ENCODE measurements around the gene ZNF691.

DNA sequence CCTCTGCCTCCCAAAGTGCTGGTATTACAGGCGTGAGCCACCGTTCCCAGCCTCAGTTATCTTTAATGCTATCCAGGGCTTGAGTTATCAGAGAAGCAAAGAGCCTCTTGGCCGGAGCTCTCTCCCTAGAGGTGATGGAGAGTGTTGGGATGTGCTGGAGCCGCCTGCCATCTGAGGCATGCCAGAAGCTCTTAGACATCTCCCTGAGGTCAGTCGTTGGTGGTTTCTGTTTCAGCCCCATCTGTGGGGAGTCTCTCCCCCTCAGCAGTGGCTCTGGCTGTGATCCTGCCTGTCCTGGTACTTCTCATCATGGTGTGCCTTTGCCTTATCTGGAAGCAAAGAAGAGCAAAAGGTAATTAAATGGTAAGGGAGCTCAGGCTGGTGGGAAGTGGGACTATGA is 11.6 kb upstream of the ZNF691 start:
- TF ChIP-seq, protein P1, sequence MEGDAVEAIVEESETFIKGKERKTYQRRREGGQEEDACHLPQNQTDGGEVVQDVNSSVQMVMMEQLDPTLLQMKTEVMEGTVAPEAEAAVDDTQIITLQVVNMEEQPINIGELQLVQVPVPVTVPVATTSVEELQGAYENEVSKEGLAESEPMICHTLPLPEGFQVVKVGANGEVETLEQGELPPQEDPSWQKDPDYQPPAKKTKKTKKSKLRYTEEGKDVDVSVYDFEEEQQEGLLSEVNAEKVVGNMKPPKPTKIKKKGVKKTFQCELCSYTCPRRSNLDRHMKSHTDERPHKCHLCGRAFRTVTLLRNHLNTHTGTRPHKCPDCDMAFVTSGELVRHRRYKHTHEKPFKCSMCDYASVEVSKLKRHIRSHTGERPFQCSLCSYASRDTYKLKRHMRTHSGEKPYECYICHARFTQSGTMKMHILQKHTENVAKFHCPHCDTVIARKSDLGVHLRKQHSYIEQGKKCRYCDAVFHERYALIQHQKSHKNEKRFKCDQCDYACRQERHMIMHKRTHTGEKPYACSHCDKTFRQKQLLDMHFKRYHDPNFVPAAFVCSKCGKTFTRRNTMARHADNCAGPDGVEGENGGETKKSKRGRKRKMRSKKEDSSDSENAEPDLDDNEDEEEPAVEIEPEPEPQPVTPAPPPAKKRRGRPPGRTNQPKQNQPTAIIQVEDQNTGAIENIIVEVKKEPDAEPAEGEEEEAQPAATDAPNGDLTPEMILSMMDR (IDR thresholded peaks at IDR 0.05), result no peak
- no peak for TF ChIP-seq POLR2AphosphoS5 (IDR thresholded peaks at IDR 0.05; ENCODE audit: insufficient read depth in 1 of 2, low read depth in 1 of 2)
- TF ChIP-seq POLR2A (IDR thresholded peaks at IDR 0.05), result no peak
